CD4-positive, alpha-beta T cell treated with Interleukin-12 subunit alpha and Interleukin-12 subunit beta, for 1 hour (primary cell): ENCODE results near the gene PHACTR4.
"Not testable (repeated sequence)": the region's sequence is repeated elsewhere in the genome, so short reads cannot be mapped to it uniquely, and the experiment has no call there.

ENCODE experiments used
- DNase-seq: peaks from one replicate; pipeline ENCODE4 v3.0.0-alpha.2; 2020

PHACTR4 gene

DNA sequence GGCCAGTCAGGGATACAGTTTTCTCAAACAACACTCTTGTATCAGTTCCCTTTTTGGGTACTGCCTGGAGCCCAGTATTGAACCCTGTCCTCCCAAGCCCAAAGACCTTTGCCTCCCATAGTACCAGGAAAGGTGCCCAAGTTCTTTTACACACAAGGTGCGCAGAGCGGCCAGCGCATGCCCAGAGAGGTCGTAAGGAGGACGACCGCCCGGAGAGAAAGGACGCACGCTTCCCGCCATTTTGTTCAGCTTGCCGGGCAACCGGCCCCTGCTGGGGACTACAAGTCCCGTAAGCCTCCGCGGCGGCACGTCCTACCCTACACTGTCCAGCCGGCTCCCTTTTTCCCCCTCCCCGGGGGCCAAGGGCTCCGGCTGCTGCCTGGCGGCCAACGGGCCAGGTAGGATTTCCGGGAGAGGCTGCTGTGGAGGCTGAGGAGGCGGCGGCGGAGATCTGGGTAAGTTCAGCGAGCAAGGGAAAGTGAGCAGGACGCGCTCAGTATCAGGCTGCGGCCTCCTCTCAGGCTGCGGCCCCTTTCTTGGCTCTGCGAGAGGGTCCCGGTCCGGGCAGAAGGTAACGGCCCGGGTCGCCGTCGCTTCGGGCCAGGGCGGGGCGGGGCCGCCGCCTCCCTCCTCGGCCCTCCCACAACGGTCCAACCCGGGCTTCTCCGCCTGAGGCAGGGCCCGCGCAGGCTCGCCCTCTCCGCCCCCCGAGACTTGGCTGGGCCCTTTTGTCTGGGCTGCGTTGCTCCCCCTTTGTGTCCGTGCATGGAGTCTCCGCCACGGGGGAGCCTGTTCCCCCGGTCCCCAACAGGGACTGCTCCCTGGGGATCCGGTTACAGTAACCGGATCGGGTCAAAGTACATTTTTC, at the start of gene PHACTR4:
Gene PHACTR4 (plus strand): TSS at position 370 of the 868 bp plus-strand sequence. CDS start 37,708 bp downstream, outside the sequence.
- DNase-seq, result peak; percentile 84

DNA sequence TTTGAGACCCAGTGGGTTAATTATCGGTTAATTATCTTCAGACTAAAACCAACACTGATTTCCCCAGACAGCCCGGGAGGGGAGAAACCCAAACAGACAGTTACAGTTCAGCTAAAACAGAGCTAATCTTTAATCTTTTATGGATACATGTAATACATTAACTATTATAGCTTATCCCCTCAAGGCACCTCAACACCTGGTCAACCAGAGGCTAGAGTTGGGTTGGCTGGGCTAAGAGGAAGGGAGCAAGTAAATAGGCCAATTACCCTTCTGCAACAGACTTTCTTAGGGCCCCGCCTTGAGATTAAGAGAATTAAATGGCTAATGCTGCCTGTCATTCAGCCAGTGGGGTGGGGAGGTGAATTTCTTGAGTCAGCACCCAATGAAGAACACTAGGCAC, 47.3 kb upstream of the PHACTR4 start:
- no peak for DNase-seq

- DNase-seq, result no peak
These were observed 45.8 kb upstream of the PHACTR4 start for GRCh38 chr1:28323720-28324119.

DNA sequence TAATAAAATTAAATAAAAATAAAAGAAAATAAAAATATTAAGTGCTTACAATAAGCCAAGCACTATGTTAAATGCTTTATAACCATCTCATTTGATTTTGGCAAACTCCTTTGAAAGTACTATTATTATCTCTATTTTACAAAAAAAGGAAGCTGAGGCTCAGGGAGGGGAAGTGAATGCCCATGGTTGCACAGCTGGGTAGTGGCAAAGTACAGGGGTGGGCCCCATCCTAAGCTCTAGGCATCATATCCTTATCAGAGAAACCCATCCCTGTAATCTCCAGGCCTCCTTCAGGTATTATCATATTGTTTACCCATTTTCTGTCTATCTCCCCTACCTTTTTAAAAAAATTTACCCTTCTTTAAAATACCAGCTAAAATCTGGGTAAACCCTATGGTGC, 43.0 kb upstream of the PHACTR4 start:
- no peak for DNase-seq

DNA sequence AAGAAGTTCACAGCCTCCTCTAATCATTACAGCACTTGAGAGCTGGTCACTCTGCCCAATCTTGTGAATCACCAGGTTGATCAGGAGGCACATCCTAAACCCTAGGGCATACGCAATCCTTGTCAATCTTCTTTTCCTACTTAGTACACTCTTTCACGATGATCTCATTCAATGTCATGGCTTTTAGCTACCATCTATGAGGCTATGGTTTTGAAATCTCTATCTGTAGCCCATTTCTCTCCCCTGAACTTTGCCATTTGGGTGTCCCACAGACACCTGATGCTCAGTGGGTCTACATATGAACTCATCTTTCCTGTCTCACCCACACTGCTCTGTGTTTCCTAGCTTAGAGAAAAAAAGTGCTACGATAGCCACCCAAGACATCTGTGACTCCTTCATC, 42.6 kb upstream of the PHACTR4 start:
- DNase-seq, result no peak

DNA sequence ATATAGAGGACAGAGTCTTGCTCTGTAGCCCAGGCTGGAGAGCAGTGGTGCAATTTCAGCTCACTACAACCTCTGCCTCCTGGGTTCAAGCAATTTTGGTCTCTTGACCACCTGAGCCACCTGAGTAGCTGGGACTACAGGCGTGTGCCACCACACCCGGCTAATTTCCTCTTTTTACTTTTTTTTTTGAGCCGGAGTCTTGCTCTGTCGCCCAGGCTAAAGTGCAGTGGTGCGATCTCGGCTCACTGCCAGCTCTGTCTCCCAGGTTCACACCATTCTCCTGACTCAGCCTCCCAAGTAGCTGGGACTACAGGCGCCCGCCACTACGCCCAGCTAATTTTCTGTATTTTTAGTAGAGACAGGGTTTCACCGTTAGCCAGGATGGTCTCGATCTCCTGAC, 42.1 kb upstream of the PHACTR4 start:
- not testable (repeated sequence) for DNase-seq

DNA sequence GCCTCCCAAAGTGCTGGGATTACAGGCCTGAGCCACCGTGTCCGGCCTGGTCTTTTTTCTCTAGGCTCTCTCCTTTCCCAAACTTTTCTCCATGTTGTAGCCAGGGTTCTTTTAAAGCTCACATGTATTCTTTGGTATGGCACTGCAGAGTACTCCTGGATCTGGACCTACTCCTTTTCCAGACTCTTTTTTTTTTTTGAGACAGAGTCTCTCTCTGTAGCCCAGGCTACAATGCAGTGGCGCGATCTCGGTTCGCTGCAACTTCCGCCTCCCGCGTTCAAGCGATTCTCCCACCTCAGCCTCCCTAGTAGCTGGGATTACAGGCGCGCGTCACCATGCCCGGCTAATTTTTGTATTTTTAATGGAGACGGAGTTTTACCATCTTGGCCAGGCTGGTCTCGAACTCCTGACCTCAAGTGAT, 41.3 kb upstream of the PHACTR4 start:
- DNase-seq, result no peak

- DNase-seq, result no peak
These were observed 40.0 kb upstream of the PHACTR4 start for GRCh38 chr1:28329395-28330153.

GRCh38 chr1:28338897-28339296, 30.6 kb upstream of the PHACTR4 start:
- no peak for DNase-seq

GRCh38 chr1:28339551-28339950, 30.0 kb upstream of the PHACTR4 start:
- DNase-seq, result no peak

DNA sequence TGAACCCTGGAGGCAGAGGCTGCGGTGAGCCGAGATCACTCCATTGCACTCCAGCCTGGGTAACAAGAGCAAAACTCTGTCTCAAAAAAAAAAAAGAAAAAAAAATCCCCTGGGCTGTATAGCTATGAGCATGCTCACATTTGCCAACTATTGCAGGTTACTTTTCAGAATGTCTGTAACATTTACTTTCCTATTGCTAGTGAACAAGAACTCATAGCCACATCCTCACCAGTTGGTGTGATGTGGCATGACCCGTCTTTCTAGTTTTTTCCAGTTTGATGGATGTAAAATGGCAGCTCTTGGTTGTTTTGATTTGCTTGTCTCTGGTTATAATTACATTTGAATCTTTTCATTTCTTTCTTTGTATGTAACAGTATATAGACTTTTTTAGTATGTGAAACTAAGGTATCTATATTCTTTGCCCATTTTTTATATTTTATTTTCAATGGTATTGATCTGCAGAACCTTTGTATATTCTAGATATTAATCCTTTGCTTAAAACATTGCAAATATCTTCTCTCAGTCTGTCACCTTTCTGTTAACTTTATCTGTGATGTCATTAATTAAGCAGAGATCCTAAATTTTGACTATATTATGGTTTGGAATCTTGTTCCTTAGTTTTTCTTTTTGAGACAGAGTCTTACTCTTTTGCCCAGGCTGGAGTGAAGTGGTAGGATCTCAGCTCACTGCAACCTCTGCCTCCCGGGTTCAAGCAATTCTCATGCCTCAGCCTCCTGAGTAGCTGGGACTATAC, 29.1 kb upstream of the PHACTR4 start:
- DNase-seq, result no peak

GRCh38 chr1:28341591-28341990, 27.9 kb upstream of the PHACTR4 start:
- no peak for DNase-seq

DNA sequence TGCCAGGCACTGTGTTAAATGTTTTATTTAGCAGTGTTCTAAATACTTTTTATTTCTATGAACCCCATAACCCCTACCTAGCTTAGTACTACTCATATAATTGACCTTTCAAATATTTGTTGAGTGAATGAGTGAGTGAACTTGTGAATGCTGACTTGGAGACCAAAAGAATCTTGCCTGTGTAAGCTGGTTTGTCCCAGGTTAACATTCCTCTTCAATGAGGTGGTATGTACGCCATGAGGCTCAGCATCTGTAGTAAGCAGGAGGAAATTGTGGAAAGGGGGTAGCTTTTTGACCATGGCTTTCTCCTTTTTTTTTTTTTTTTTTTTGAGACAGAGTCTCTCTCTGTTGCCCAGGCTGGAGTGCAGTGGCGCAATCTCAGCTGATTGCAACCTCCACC, 26.1 kb upstream of the PHACTR4 start:
- no peak for DNase-seq

GRCh38 chr1:28353248-28353810, 16.2 kb upstream of the PHACTR4 start:
- not testable (repeated sequence) for DNase-seq

DNA sequence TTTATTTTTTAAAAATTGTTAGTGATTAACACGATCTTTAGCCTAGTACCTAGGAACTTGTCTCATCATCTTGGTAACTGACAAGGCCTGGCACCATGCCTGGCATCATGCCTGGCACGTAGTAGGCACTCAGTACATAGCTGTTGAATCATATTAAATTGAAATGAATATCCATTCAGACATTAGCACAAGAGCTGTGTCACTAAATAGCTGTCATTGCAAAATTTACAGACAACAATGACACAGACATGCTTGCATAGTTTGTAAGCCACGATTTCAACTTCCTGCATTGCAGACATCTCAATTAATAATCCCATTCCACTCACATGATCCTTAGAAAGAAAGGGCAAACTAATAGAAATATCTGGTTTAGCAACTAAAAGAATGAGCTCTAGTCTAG, 15.4 kb upstream of the PHACTR4 start:
- no peak for DNase-seq

- DNase-seq, result no peak
These were observed 10.8 kb upstream of the PHACTR4 start for GRCh38 chr1:28358716-28359115.

- peak; percentile 74 for DNase-seq
These were observed 9.8 kb upstream of the PHACTR4 start for GRCh38 chr1:28359592-28360239.

GRCh38 chr1:28364888-28365287, 4.7 kb upstream of the PHACTR4 start:
- no peak for DNase-seq

GRCh38 chr1:28365864-28366263, 3.7 kb upstream of the PHACTR4 start:
- DNase-seq, result peak; percentile 35

DNA sequence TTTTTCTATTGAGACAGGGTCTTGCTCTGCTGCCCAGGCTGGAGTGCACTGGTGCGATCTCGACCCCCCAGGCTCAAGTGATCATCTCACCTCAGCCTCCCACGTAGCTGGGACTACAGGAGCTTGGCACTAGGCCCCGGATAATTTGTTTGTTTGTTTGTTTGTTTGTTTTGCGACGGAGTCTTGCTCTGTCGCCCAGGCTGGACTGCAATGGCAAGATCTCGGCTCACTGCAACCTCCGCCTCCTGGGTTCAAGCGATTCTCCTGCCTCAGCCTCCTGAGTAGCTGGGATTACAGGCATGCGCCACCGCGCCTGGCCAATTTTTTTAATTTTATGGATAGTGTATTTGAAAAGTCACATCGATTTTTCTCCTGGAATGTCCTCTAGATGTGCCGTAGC, 932 bp upstream of the PHACTR4 start:
- not testable (repeated sequence) for DNase-seq

GRCh38 chr1:28370239-28371009, 884 bp downstream of the PHACTR4 start:
- peak; percentile 24 for DNase-seq

- DNase-seq, result no peak
These were observed 1.5 kb downstream of the PHACTR4 start for GRCh38 chr1:28371010-28371377.
